Tibial nerve (tissue), 3 donors: ENCODE data around the gene ANO9.
"Not testable (repeated sequence)": the region's sequence is repeated elsewhere in the genome, so short reads cannot be mapped to it uniquely, and the experiment has no call there.

Experiments
- POLR2A ChIP-seq, 2 donors: fragments of 450-650 bp; IDR thresholded peaks; one replicate each; pipeline ENCODE4 v1.6.1; 2017; ENCODE audit warnings: antibody characterized with exemption in 2 of 2, mild to moderate bottlenecking in 2 of 2, moderate library complexity in 2 of 2
- TF ChIP-seq, protein P1 (sequence below), 5 experiments: fragments of 200-600 bp in 3 of 5; fragments of 450-650 bp in 2 of 5; sonication (generic) in 3 of 5; IDR thresholded peaks; one replicate each; pipeline ENCODE4 v1.5.1; 2016 to 2019; ENCODE audit warnings: antibody characterized with exemption in 5 of 5, mild to moderate bottlenecking in 3 of 5, moderate library complexity in 2 of 5

DNA sequence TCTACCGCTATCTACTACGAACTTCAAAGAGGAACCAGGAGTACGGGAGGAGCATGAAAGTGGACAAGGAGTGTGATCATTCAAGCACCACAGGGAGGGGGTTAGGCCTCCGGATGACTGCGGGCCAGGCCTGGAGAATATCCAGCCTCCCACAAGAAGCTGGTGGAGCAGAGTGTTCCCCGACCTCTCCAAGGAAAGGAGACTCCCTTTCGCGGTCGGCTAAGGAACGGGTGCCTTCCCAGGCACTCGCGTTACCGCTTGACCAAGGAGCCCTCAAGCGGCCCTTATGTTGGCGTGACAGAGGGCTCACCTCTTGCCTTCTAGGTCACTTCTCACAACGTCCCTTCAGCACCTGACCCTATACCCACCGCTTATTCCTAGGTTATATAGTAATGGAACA lies 52.4 kb downstream of the ANO9 start:
- TF ChIP-seq, protein P1, sequence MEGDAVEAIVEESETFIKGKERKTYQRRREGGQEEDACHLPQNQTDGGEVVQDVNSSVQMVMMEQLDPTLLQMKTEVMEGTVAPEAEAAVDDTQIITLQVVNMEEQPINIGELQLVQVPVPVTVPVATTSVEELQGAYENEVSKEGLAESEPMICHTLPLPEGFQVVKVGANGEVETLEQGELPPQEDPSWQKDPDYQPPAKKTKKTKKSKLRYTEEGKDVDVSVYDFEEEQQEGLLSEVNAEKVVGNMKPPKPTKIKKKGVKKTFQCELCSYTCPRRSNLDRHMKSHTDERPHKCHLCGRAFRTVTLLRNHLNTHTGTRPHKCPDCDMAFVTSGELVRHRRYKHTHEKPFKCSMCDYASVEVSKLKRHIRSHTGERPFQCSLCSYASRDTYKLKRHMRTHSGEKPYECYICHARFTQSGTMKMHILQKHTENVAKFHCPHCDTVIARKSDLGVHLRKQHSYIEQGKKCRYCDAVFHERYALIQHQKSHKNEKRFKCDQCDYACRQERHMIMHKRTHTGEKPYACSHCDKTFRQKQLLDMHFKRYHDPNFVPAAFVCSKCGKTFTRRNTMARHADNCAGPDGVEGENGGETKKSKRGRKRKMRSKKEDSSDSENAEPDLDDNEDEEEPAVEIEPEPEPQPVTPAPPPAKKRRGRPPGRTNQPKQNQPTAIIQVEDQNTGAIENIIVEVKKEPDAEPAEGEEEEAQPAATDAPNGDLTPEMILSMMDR (IDR thresholded peaks at IDR 0.05), result not testable (repeated sequence)
- TF ChIP-seq POLR2A (IDR thresholded peaks at IDR 0.05), result not testable (repeated sequence)
